HCT116 (cell line): ENCODE results near the gene DMRT2.

ENCODE experiments used
- ELF1 ChIP-seq: IDR thresholded peaks from 2 replicates; pipeline ENCODE4 v1.6.1; 2012; ENCODE audit warnings: low read depth, borderline replicate concordance
- EZH2 ChIP-seq: fragments of 200-600 bp; sonication (generic); IDR thresholded peaks from 2 replicates; pipeline ENCODE4 v1.6.1; 2017; ENCODE audit warnings: antibody characterized with exemption, mixed run types
- EZH2phosphoT487 ChIP-seq: fragments of 200-600 bp; IDR thresholded peaks from 2 replicates; pipeline ENCODE4 v1.6.1; 2018; ENCODE audit warnings: antibody characterized with exemption, borderline replicate concordance
- POLR2A ChIP-seq: IDR thresholded peaks from 2 replicates; pipeline ENCODE4 v1.7.0; 2011; ENCODE audit warnings: borderline replicate concordance; ENCODE audit not compliant: insufficient read depth, insufficient read length; ENCODE audit errors: extremely low read depth
- POLR2AphosphoS5 ChIP-seq: IDR thresholded peaks from 2 replicates; pipeline ENCODE4 v1.6.1; 2011; ENCODE audit warnings: mild to moderate bottlenecking, low read depth, low read length, moderate library complexity
- RAD21 ChIP-seq: IDR thresholded peaks from 2 replicates; pipeline ENCODE4 v1.6.1; 2012; ENCODE audit warnings: low read depth, mild to moderate bottlenecking
- SIN3A ChIP-seq: IDR thresholded peaks from 2 replicates; pipeline ENCODE4 v1.6.1; 2012; ENCODE audit warnings: low read depth
- SP1 ChIP-seq: IDR thresholded peaks from 2 replicates; pipeline ENCODE4 v1.6.1; 2012; ENCODE audit warnings: low read depth
- SRF ChIP-seq: IDR thresholded peaks from 2 replicates; pipeline ENCODE4 v1.6.1; 2012; ENCODE audit warnings: low read depth
- YY1 ChIP-seq: IDR thresholded peaks from 2 replicates; pipeline ENCODE4 v1.6.1; 2011; ENCODE audit warnings: low read length, low read depth, moderate library complexity, mild to moderate bottlenecking; ENCODE audit not compliant: insufficient replicate concordance; ENCODE audit errors: extremely low read depth
- ZFX ChIP-seq: fragments of 450-650 bp; IDR thresholded peaks from 2 replicates; pipeline ENCODE4 v1.6.1; 2017
- ZNF274 ChIP-seq: fragments of 200-500 bp; sonication (Bioruptor generic); IDR thresholded peaks from 2 replicates; pipeline ENCODE4 v1.6.1; 2014; ENCODE audit warnings: mild to moderate bottlenecking, low read depth, low read length, inconsistent platforms
- TF ChIP-seq, protein P1 (sequence below), 3 experiments: fragments of 200-600 bp in 1 of 3; sonication (generic) in 1 of 3; IDR thresholded peaks in 2 of 3; conservative IDR thresholded peaks in 1 of 3; 2 replicates each; pipeline ENCODE4 v1.5.1; 2012 to 2017; ENCODE audit warnings: low read depth in 2 of 3, low read length in 2 of 3, antibody characterized with exemption in 1 of 3, borderline replicate concordance in 1 of 3, control low read depth in 1 of 3, mild to moderate bottlenecking in 1 of 3, mixed read lengths in 1 of 3, mixed run types in 1 of 3, moderate library complexity in 1 of 3; ENCODE audit not compliant: insufficient read depth in 1 of 3
- TF ChIP-seq, protein P2 (sequence below): IDR thresholded peaks from 2 replicates; pipeline ENCODE4 v1.6.1; 2012; ENCODE audit warnings: low read depth

- TF ChIP-seq, protein P1, sequence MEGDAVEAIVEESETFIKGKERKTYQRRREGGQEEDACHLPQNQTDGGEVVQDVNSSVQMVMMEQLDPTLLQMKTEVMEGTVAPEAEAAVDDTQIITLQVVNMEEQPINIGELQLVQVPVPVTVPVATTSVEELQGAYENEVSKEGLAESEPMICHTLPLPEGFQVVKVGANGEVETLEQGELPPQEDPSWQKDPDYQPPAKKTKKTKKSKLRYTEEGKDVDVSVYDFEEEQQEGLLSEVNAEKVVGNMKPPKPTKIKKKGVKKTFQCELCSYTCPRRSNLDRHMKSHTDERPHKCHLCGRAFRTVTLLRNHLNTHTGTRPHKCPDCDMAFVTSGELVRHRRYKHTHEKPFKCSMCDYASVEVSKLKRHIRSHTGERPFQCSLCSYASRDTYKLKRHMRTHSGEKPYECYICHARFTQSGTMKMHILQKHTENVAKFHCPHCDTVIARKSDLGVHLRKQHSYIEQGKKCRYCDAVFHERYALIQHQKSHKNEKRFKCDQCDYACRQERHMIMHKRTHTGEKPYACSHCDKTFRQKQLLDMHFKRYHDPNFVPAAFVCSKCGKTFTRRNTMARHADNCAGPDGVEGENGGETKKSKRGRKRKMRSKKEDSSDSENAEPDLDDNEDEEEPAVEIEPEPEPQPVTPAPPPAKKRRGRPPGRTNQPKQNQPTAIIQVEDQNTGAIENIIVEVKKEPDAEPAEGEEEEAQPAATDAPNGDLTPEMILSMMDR (IDR thresholded peaks at IDR 0.05 in 2 of 3, conservative IDR thresholded peaks at IDR 0.05 in 1 of 3; ENCODE audit: borderline replicate concordance in 1 of 3, insufficient read depth in 1 of 3, low read depth in 2 of 3, low read length in 2 of 3) = no peak
- TF ChIP-seq SP1 (no peak), RAD21 (no peak), ZNF274 (no peak), YY1 (no peak), POLR2A (no peak), EZH2 (no peak), ZFX (no peak), SIN3A (no peak), POLR2AphosphoS5 (no peak), EZH2phosphoT487 (no peak), SRF (no peak), ELF1 (no peak)
- TF ChIP-seq, protein P2, sequence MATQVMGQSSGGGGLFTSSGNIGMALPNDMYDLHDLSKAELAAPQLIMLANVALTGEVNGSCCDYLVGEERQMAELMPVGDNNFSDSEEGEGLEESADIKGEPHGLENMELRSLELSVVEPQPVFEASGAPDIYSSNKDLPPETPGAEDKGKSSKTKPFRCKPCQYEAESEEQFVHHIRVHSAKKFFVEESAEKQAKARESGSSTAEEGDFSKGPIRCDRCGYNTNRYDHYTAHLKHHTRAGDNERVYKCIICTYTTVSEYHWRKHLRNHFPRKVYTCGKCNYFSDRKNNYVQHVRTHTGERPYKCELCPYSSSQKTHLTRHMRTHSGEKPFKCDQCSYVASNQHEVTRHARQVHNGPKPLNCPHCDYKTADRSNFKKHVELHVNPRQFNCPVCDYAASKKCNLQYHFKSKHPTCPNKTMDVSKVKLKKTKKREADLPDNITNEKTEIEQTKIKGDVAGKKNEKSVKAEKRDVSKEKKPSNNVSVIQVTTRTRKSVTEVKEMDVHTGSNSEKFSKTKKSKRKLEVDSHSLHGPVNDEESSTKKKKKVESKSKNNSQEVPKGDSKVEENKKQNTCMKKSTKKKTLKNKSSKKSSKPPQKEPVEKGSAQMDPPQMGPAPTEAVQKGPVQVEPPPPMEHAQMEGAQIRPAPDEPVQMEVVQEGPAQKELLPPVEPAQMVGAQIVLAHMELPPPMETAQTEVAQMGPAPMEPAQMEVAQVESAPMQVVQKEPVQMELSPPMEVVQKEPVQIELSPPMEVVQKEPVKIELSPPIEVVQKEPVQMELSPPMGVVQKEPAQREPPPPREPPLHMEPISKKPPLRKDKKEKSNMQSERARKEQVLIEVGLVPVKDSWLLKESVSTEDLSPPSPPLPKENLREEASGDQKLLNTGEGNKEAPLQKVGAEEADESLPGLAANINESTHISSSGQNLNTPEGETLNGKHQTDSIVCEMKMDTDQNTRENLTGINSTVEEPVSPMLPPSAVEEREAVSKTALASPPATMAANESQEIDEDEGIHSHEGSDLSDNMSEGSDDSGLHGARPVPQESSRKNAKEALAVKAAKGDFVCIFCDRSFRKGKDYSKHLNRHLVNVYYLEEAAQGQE = no peak
These were observed 20.5 kb downstream of the DMRT2 start for GRCh38 chr9:1070692-1071091.
